Dendritic cell treated with granulocyte-macrophage colony-stimulating factor and Interleukin-4, amounts not matched to agents 40 ng/mL and 50 ng/mL, for 4 days (primary cell): ENCODE data around the gene HOXA9.

Experiments used
- H3K27ac Mint-ChIP-seq: one replicate; pipeline ENCODE4 v1.8.0; 2022; ENCODE audit warnings: mild to moderate bottlenecking, mixed read lengths
- H3K27me3 Mint-ChIP-seq: one replicate; pipeline ENCODE4 v1.8.0; 2022; ENCODE audit warnings: mild to moderate bottlenecking, mixed read lengths
- H3K36me3 Mint-ChIP-seq: one replicate; pipeline ENCODE4 v1.8.0; 2022; ENCODE audit warnings: low read depth, mixed read lengths
- H3K4me1 Mint-ChIP-seq: one replicate; pipeline ENCODE4 v1.8.0; 2022; ENCODE audit warnings: low read depth, mixed read lengths
- H3K4me3 Mint-ChIP-seq: one replicate; pipeline ENCODE4 v1.8.0; 2022; ENCODE audit warnings: mild to moderate bottlenecking, moderate library complexity, mixed read lengths
- H3K9me3 Mint-ChIP-seq: one replicate; pipeline ENCODE4 v1.8.0; 2022; ENCODE audit warnings: mixed read lengths
- intact Hi-C: fragments of 100-400 bp; cut with micrococcal nuclease; formaldehyde crosslinking; loops from one replicate; pipeline ENCODE4 v1.15.0; 2022

HOXA9 gene

GRCh38 chr7:27187475-27188385 is 22.4 kb upstream of the HOXA9 start:
- intact Hi-C loops = no loop called here
- peaks cover 95% of the 10 kb centered on the region for H3K27me3 Mint-ChIP-seq
- H3K9me3 Mint-ChIP-seq = no peaks in the 10 kb centered on the region
- H3K4me3 Mint-ChIP-seq = peak overlapping the region; percentile 74
- no peaks in the 10 kb centered on the region for H3K36me3 Mint-ChIP-seq
- peaks cover 65% of the 10 kb centered on the region for H3K4me1 Mint-ChIP-seq
- H3K27ac Mint-ChIP-seq = peak overlapping the region; percentile 21

DNA sequence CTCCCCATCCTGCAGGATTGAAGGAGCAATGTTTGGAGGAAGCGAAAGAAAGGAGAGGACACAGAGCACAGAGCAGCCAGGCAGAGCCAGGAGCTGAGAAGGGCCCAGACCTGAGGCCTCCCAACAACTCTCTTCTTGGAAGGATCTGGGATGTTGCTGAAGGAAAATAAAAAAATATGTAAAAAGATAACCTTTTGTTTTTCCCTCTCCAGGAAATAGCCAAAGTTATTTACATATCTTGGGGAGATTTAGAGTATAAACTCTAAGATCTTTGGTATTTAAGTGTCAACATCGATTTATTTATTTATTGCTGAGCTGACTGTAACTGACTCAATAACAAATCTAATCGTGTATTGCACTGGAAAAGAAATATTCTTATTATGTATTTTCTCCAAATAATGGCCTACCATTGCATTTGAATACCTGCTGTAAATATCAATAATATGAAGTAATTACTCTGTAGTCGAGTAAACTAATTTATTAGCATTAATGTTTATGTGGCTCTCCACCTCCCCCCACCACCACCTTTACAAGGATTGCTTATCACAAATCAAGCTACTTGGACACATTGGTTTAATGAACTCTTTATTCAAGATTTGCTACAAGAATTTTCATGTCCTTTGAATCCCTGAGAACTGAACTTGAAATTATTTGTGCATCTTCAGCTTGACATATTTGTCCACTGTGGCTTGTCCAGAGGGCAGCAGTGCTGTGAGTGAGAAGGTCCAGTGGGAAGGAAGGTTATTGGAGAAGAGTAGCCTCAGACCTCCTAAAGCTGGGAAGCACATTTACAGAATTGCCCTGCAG is 21.5 kb upstream of the HOXA9 start:
- intact Hi-C loops = no loop called here
- Mint-ChIP-seq H3K36me3 (no peaks in the 10 kb centered on the region), H3K4me1 (peaks cover 61% of the 10 kb centered on the region), H3K9me3 (no peaks in the 10 kb centered on the region), H3K27me3 (peaks cover 97% of the 10 kb centered on the region), H3K27ac (no peak overlapping the region), H3K4me3 (no peak overlapping the region)

GRCh38 chr7:27185854-27186667 is 20.7 kb upstream of the HOXA9 start:
- H3K4me3 Mint-ChIP-seq = peak overlapping the region; percentile 21
- intact Hi-C loops = no loop called here
- no peak overlapping the region for H3K27ac Mint-ChIP-seq
- peaks cover 96% of the 10 kb centered on the region for H3K27me3 Mint-ChIP-seq
- H3K36me3 Mint-ChIP-seq = no peaks in the 10 kb centered on the region
- peaks cover 55% of the 10 kb centered on the region for H3K4me1 Mint-ChIP-seq
- H3K9me3 Mint-ChIP-seq = no peaks in the 10 kb centered on the region

DNA sequence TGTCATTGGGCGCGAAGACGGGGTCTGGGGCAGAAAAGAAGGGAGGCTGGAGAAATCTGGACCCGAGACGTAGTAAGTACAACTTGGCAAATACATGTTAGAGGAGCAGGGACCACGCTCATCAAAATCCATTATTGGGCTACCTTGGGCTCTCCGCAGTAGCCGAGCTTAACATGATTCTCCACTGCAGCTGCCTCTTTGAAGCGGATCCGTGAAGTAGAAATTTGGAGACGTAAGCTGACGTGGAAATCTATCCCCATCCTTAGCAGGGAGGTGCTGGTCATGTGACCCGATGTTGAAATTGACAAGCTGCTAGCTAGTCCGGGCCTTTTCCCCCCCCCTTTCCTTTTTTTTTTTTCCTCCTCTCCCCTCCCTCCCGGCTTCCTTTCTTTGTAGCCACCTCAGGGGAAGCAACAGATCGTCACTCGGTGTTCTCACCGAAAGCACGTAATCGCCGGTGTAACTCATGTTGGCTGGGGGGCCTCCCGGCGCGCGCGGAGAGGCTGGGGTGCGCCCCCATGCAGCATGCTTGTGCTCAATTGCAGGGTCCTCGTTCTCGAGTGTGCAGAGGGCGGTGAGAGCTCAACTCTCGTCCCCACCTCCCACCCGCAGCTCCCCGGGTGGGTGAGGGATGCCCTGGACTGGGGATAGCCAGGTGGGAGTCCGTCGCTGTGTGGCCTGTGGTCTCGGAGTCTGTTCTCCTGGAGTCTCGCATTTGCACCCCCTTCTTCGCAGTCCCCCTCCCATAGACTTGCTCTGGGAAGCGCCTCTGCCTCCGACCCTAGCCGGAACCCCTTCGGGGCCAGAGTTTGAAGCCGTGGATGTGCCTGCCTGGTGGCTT is 19.9 kb upstream of the HOXA9 start, which contains the start of gene HOXA11:
Gene HOXA11 (minus strand): TSS at position 220 of the 841 bp plus-strand sequence. CDS start 88 bp downstream, at position 132.
- Mint-ChIP-seq H3K27ac (no peak within 1 kb of the TSS), H3K4me1 (peaks cover 55% of the 10 kb centered on the region), H3K27me3 (peaks cover 96% of the 10 kb centered on the region), H3K9me3 (no peaks in the 10 kb centered on the region), H3K4me3 (peak within 1 kb of the TSS; percentile 59), H3K36me3 (no peaks in the 10 kb centered on the region)
- intact Hi-C loops = no loop called here

GRCh38 chr7:27184337-27185012 is 19.1 kb upstream of the HOXA9 start:
- Mint-ChIP-seq H3K27ac (no peak overlapping the region), H3K27me3 (peaks cover 94% of the 10 kb centered on the region), H3K9me3 (no peaks in the 10 kb centered on the region), H3K4me1 (peaks cover 53% of the 10 kb centered on the region), H3K36me3 (no peaks in the 10 kb centered on the region), H3K4me3 (peak overlapping the region; percentile 59)
- intact Hi-C loops = no loop called here

GRCh38 chr7:27183682-27184336 is 18.5 kb upstream of the HOXA9 start:
- H3K27ac Mint-ChIP-seq = no peak overlapping the region
- H3K4me3 Mint-ChIP-seq = peak overlapping the region; percentile 59
- H3K27me3 Mint-ChIP-seq = peaks cover 94% of the 10 kb centered on the region
- peaks cover 48% of the 10 kb centered on the region for H3K4me1 Mint-ChIP-seq
- no peaks in the 10 kb centered on the region for H3K36me3 Mint-ChIP-seq
- intact Hi-C loops = no loop called here
- no peaks in the 10 kb centered on the region for H3K9me3 Mint-ChIP-seq

- H3K4me1 Mint-ChIP-seq = peaks cover 40% of the 10 kb centered on the region
- no peaks in the 10 kb centered on the region for H3K36me3 Mint-ChIP-seq
- H3K9me3 Mint-ChIP-seq = no peaks in the 10 kb centered on the region
- H3K27me3 Mint-ChIP-seq = peaks cover 92% of the 10 kb centered on the region
- H3K27ac Mint-ChIP-seq = no peak overlapping the region
- intact Hi-C loops = no loop called here
- H3K4me3 Mint-ChIP-seq = no peak overlapping the region
Measured at GRCh38 chr7:27182861-27183681, 17.7 kb upstream of the HOXA9 start.

DNA sequence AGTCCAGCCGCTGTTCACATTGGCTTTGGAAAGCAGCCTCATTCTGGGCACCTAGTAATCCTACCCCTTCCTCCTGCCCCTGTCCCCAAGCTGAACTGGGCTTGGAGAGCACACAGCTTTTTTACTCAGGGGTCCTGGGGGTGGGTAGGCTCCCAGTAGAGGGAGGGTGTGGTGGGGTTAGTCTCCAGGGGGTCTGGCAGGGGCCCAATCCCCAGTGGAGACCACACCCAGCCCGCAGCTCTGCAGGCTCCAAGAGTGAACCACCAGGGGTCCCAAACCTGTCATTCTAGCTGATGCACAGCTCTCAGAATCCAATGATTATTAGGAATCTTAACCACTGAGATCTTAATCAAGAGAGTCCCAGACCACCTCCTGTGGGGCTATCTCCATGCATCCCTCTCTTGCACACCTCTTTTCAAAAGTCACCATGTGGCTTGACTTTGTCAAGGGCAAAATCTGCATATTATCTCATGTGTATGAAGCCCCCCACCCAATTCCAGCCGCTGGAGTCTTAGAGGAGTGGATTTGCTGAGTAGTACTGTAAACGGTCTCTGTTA is 17.0 kb upstream of the HOXA9 start:
- intact Hi-C loops = no loop called here
- Mint-ChIP-seq H3K4me1 (peaks cover 35% of the 10 kb centered on the region), H3K4me3 (no peak overlapping the region), H3K27ac (no peak overlapping the region), H3K36me3 (no peaks in the 10 kb centered on the region), H3K27me3 (peaks cover 92% of the 10 kb centered on the region), H3K9me3 (no peaks in the 10 kb centered on the region)

DNA sequence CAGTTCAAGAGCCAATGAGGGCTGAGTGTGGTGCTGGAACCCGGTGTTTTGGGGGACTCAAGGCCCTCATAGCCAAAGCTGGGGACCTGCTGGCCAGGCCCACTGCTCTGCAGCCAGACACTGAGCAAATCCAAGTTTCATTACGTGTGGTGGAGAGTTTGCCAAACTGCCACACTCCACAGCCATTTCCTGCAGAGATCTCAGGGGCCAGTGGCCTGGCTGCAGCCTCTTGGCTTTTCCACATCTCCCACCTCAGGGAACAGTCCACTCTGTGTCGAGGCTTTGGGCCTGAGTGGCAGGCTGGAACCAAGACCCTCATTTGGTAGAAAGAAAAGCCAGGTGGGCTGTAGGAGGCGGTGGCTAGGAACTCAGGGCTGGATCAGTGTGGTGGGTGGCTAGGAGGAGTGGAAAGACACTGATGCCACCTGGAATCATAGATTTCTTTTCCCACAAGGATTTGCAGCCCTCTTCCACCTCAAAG is 16.5 kb upstream of the HOXA9 start:
- Mint-ChIP-seq H3K4me1 (peaks cover 35% of the 10 kb centered on the region), H3K9me3 (no peaks in the 10 kb centered on the region), H3K27ac (no peak overlapping the region), H3K27me3 (peaks cover 94% of the 10 kb centered on the region), H3K4me3 (no peak overlapping the region), H3K36me3 (no peaks in the 10 kb centered on the region)
- intact Hi-C loops = no loop called here

DNA sequence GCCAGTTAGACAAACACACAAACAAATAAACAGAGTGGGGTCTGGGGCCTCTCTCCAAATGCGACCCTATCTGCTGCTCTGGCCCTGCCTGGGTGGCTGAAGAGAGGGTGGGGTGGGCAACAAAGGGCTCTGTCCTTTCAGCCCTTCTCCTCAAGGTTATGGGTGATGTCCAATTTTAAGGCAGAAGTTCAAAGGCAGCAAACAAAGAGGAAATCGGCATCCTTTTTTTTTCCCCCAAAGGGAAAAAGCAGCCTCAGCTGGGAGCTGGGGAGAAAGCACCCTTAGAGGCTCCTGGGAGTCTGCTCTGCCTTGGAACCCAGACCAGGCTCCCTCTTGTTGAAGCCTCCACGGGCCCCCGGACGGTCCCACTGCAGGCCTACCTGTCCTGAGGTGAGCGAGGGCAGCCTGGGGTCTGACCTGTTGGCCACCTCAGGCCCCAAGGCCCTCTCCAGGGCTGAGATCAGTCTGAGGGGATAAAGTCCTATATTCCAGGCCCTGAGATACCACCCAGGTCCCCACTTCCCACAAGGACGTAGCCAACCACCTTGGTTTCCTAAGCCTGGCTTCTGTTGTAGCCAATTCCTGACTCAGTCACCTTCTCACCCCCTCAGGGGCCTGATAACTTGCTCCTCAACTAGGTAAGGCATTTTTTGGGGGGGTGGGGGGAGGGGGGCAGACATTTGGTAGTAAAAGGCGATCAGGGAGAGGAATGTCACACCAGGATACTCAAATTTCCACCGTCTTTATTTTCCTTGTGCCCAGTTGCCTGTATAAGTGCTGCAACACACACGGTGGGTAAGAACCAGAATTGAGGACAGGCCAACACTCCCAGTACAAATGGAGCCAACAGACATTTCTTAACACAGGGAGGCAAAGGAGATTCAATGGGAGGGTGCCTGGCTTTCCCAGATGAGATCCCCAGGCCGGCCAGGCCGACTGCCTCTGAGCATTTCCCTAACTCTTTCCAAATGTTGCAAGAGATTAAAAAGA is 15.4 kb upstream of the HOXA9 start:
- Mint-ChIP-seq H3K27me3 (peaks cover 95% of the 10 kb centered on the region), H3K9me3 (no peaks in the 10 kb centered on the region), H3K27ac (no peak overlapping the region), H3K4me1 (peaks cover 27% of the 10 kb centered on the region), H3K4me3 (no peak overlapping the region), H3K36me3 (no peaks in the 10 kb centered on the region)
- intact Hi-C loops = no loop called here
